CD4-positive, CD25-positive, alpha-beta regulatory T cell (primary cell): ENCODE measurements around the gene RSAD1. TPM values are rescaled to one million over a fixed set of nuclear protein-coding genes. Genes with fewer than 3 reads are reported as not detected.

Source experiments
- ATAC-seq, 2 donors: fragments of 150-1000 bp; cut with Tn5 transposase; one replicate each; pipeline ENCODE4 v1.10.0; 2021; ENCODE audit warnings: low read depth in 2 of 2, moderate number of reproducible peaks in 2 of 2, moderate library complexity in 1 of 2
- DNase-seq, 3 donors: peaks; one replicate each; pipeline versions ENCODE4 v3.0.0 to v3.0.0-alpha.2; 2012 to 2022; ENCODE audit warnings: mixed read lengths in 1 of 3
- H3K27ac ChIP-seq: one replicate; pipeline ENCODE4 v1.7.0; 2013; ENCODE audit warnings: mild to moderate bottlenecking, low read length; ENCODE audit not compliant: insufficient read depth, poor library complexity, severe bottlenecking
- H3K27me3 ChIP-seq: one replicate; pipeline ENCODE4 v1.7.0; 2013; ENCODE audit warnings: low read length; ENCODE audit not compliant: control insufficient read depth, insufficient read depth
- H3K36me3 ChIP-seq: one replicate; pipeline ENCODE4 v1.7.0; 2013; ENCODE audit warnings: mild to moderate bottlenecking, low read length, moderate library complexity; ENCODE audit not compliant: control insufficient read depth, insufficient read depth
- H3K4me1 ChIP-seq: 2 replicates; pipeline ENCODE4 v1.7.0; 2013; ENCODE audit warnings: mild to moderate bottlenecking, low read length; ENCODE audit not compliant: insufficient read depth, control insufficient read depth, poor library complexity, severe bottlenecking
- H3K4me3 ChIP-seq: one replicate; pipeline ENCODE4 v1.7.0; 2013; ENCODE audit warnings: low read depth, mild to moderate bottlenecking, low read length, moderate library complexity
- H3K9me3 ChIP-seq, 2 experiments: 1 replicate in 1 of 2; 2 replicates in 1 of 2; pipeline ENCODE4 v1.7.0; 2013; ENCODE audit warnings: low read length in 2 of 2, mild to moderate bottlenecking in 1 of 2, moderate library complexity in 1 of 2; ENCODE audit not compliant: control insufficient read depth in 2 of 2
- H3K27ac Mint-ChIP-seq, 3 donors: one replicate each; pipeline ENCODE4 v1.8.0; 2020 to 2022; ENCODE audit warnings: mild to moderate bottlenecking in 3 of 3, mixed read lengths in 3 of 3, moderate library complexity in 2 of 3
- H3K27me3 Mint-ChIP-seq: one replicate; pipeline ENCODE4 v1.8.0; 2022; ENCODE audit warnings: mild to moderate bottlenecking, mixed read lengths
- H3K36me3 Mint-ChIP-seq: one replicate; pipeline ENCODE4 v1.8.0; 2020; ENCODE audit warnings: mixed read lengths
- H3K4me1 Mint-ChIP-seq, 4 donors: one replicate each; pipeline ENCODE4 v1.8.0; 2020 to 2022; ENCODE audit warnings: mixed read lengths in 4 of 4, mild to moderate bottlenecking in 1 of 4
- H3K4me3 Mint-ChIP-seq, 4 donors: one replicate each; pipeline ENCODE4 v1.8.0; 2020 to 2022; ENCODE audit warnings: mild to moderate bottlenecking in 4 of 4, mixed read lengths in 4 of 4, moderate library complexity in 3 of 4
- H3K9me3 Mint-ChIP-seq, 7 donors: one replicate each; pipeline ENCODE4 v1.8.0; 2020 to 2022; ENCODE audit warnings: mixed read lengths in 7 of 7, mild to moderate bottlenecking in 3 of 7, moderate library complexity in 2 of 7
- polyA plus RNA-seq, 4 donors: library from polyadenylated mRNA; unstranded; fragments of 300-500 nt; fragmentation: Illumina TruSeq; gene quantifications; one replicate each; pipeline ENCODE4 v1.2.3, GENCODE V29; 2021
- total RNA-seq: library from RNA; stranded (reverse); gene quantifications from one replicate; pipeline ENCODE4 v1.2.3, GENCODE V29; 2022

RSAD1 gene
- total and polyA plus RNA-seq, 5 donors from 2014 or later = 43.3 to 53.4 (median 45.3) TPM

GRCh38 chr17:50460831-50461526 is 17.7 kb upstream of the RSAD1 start:
- Mint-ChIP-seq H3K27ac (no peak overlapping the region), H3K9me3 (peaks cover 0 to 2% (median 0%) of the 10 kb centered on the region in 7 donors), H3K4me3 (no peak overlapping the region), H3K4me1 (peaks cover 0 to 4% (median 2%) of the 10 kb centered on the region in 4 donors), H3K36me3 (peaks cover 5% of the 10 kb centered on the region), H3K27me3 (no peaks in the 10 kb centered on the region)
- H3K4me1 ChIP-seq = no peaks in the 10 kb centered on the region
- no peak for ATAC-seq
- no peak overlapping the region for H3K27ac ChIP-seq
- H3K4me3 ChIP-seq = no peak overlapping the region
- no peak for DNase-seq
- no peaks in the 10 kb centered on the region for H3K27me3 ChIP-seq
- no peaks in the 10 kb centered on the region for H3K36me3 ChIP-seq
- no peaks in the 10 kb centered on the region for H3K9me3 ChIP-seq

- H3K4me3 Mint-ChIP-seq = no peak overlapping the region
These were observed 17.0 kb upstream of the RSAD1 start for GRCh38 chr17:50461550-50462132.

GRCh38 chr17:50462446-50462845 is 16.2 kb upstream of the RSAD1 start:
- no peak overlapping the region for H3K27ac ChIP-seq
- H3K36me3 ChIP-seq = no peaks in the 10 kb centered on the region
- Mint-ChIP-seq H3K4me3 (no peak overlapping the region), H3K4me1 (peaks cover 0 to 7% (median 2%) of the 10 kb centered on the region in 4 donors), H3K9me3 (peaks cover 0 to 2% (median 0%) of the 10 kb centered on the region in 7 donors), H3K27me3 (peaks cover 1% of the 10 kb centered on the region), H3K27ac (no peak overlapping the region), H3K36me3 (peaks cover 5% of the 10 kb centered on the region)
- H3K9me3 ChIP-seq = no peaks in the 10 kb centered on the region
- H3K27me3 ChIP-seq = no peaks in the 10 kb centered on the region
- H3K4me1 ChIP-seq = no peaks in the 10 kb centered on the region
- DNase-seq = no peak
- ATAC-seq = no peak
- H3K4me3 ChIP-seq = no peak overlapping the region

More at GRCh38 chr17:50461550-50462132, 17.0 kb upstream of the RSAD1 start:
- no peak overlapping the region for H3K27ac Mint-ChIP-seq
- no peaks in the 10 kb centered on the region for H3K36me3 ChIP-seq
- H3K4me1 Mint-ChIP-seq = peaks cover 0 to 6% (median 2%) of the 10 kb centered on the region in 4 donors
- peaks cover 5% of the 10 kb centered on the region for H3K36me3 Mint-ChIP-seq
- no peaks in the 10 kb centered on the region for H3K4me1 ChIP-seq
- no peaks in the 10 kb centered on the region for H3K27me3 ChIP-seq
- DNase-seq = no peak
- peaks cover 0 to 2% (median 0%) of the 10 kb centered on the region in 7 donors for H3K9me3 Mint-ChIP-seq
- no peaks in the 10 kb centered on the region for H3K27me3 Mint-ChIP-seq
- ATAC-seq = no peak
- no peak overlapping the region for H3K4me3 ChIP-seq
- H3K9me3 ChIP-seq = no peaks in the 10 kb centered on the region
- no peak overlapping the region for H3K27ac ChIP-seq

GRCh38 chr17:50464121-50464520 is 14.5 kb upstream of the RSAD1 start:
- Histone ChIP-seq H3K27me3 (no peaks in the 10 kb centered on the region), H3K4me3 (no peak overlapping the region), H3K4me1 (peaks cover 9% of the 10 kb centered on the region), H3K36me3 (no peaks in the 10 kb centered on the region), H3K27ac (no peak overlapping the region), H3K9me3 (no peaks in the 10 kb centered on the region)
- Mint-ChIP-seq H3K4me3 (no peak overlapping the region), H3K27ac (no peak overlapping the region), H3K4me1 (peaks cover 0 to 16% (median 2%) of the 10 kb centered on the region in 4 donors), H3K9me3 (peaks cover 0 to 2% (median 0%) of the 10 kb centered on the region in 7 donors), H3K36me3 (peaks cover 5% of the 10 kb centered on the region), H3K27me3 (peaks cover 12% of the 10 kb centered on the region)
- ATAC-seq (no peak), DNase-seq (no peak)

- no peak for ATAC-seq
- H3K27ac ChIP-seq = no peak overlapping the region
- H3K36me3 ChIP-seq = no peaks in the 10 kb centered on the region
- H3K9me3 Mint-ChIP-seq = peaks cover 0 to 2% (median 0%) of the 10 kb centered on the region in 7 donors
- DNase-seq = no peak
- peaks cover 5% of the 10 kb centered on the region for H3K36me3 Mint-ChIP-seq
- H3K4me3 ChIP-seq = no peak overlapping the region
- H3K27ac Mint-ChIP-seq = peak overlapping the region in 1 of 3 donors; percentile 69
- H3K9me3 ChIP-seq = no peaks in the 10 kb centered on the region
- H3K4me1 ChIP-seq = peaks cover 14% of the 10 kb centered on the region
- H3K27me3 ChIP-seq = no peaks in the 10 kb centered on the region
- peaks cover 12% of the 10 kb centered on the region for H3K27me3 Mint-ChIP-seq
- H3K4me3 Mint-ChIP-seq = no peak overlapping the region
- H3K4me1 Mint-ChIP-seq = peaks cover 0 to 16% (median 2%) of the 10 kb centered on the region in 4 donors
These were observed 13.9 kb upstream of the RSAD1 start for GRCh38 chr17:50464736-50465135.

- peaks cover 14% of the 10 kb centered on the region for H3K4me1 ChIP-seq
- no peaks in the 10 kb centered on the region for H3K9me3 ChIP-seq
- H3K4me3 Mint-ChIP-seq = no peak overlapping the region
- ATAC-seq (no peak), DNase-seq (no peak)
- H3K27me3 ChIP-seq = no peaks in the 10 kb centered on the region
- no peaks in the 10 kb centered on the region for H3K36me3 ChIP-seq
- no peak overlapping the region for H3K4me3 ChIP-seq
- H3K27me3 Mint-ChIP-seq = peaks cover 12% of the 10 kb centered on the region
- peaks cover 5% of the 10 kb centered on the region for H3K36me3 Mint-ChIP-seq
- peak overlapping the region in 1 of 3 donors; percentile 69 for H3K27ac Mint-ChIP-seq
- H3K27ac ChIP-seq = no peak overlapping the region
- H3K4me1 Mint-ChIP-seq = peaks cover 0 to 19% (median 2%) of the 10 kb centered on the region in 4 donors
- peaks cover 0 to 2% (median 0%) of the 10 kb centered on the region in 7 donors for H3K9me3 Mint-ChIP-seq
These were observed 13.5 kb upstream of the RSAD1 start for GRCh38 chr17:50465171-50465570.

- H3K4me1 ChIP-seq = peaks cover 14% of the 10 kb centered on the region
- no peaks in the 10 kb centered on the region for H3K9me3 ChIP-seq
- H3K36me3 Mint-ChIP-seq = peaks cover 5% of the 10 kb centered on the region
- DNase-seq (no peak), ATAC-seq (no peak)
- no peak overlapping the region for H3K27ac Mint-ChIP-seq
- H3K36me3 ChIP-seq = no peaks in the 10 kb centered on the region
- no peak overlapping the region for H3K4me3 ChIP-seq
- H3K4me3 Mint-ChIP-seq = no peak overlapping the region
- H3K27me3 ChIP-seq = no peaks in the 10 kb centered on the region
- peaks cover 0 to 22% (median 2%) of the 10 kb centered on the region in 4 donors for H3K4me1 Mint-ChIP-seq
- peaks cover 12% of the 10 kb centered on the region for H3K27me3 Mint-ChIP-seq
- peaks cover 0 to 2% (median 0%) of the 10 kb centered on the region in 7 donors for H3K9me3 Mint-ChIP-seq
- H3K27ac ChIP-seq = no peak overlapping the region
These were observed 13.0 kb upstream of the RSAD1 start for GRCh38 chr17:50465635-50466034.
